ENCODE results near the gene CD38. TPM values are rescaled to one million over a fixed set of nuclear protein-coding genes. Genes with fewer than 3 reads are reported as not detected.

The CD38 gene
- total and polyA plus RNA-seq, 2 of the 13 experiments (the other 11 are each of a cell fraction or from before 2014, with no cell fraction given) = not detected

DNA sequence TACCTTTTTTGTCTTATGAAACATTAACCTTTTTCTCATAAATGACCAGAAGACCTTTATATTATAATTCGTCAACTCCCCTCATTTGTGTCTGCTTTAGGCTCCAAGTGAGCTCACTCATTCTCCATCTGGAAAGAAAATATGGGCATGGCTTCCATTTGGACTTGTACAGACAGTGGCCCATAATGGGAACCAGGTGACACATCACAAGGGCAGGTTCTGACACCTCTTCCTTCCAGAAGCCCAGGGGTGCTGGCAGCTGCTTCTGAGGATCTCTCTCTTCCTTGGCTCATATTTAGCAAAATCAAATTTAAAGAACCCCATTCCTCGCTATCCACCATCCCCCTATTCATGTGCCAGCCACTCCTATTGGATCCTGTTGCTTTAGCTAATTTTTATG lies 69.6 kb downstream of the CD38 start:
- ATAC-seq = no peak
- Histone ChIP-seq H4K20me1 (ENCODE audit: insufficient read depth, low read length) (no peaks in the 10 kb centered on the region), H3K79me2 (ENCODE audit: insufficient read depth, low read length) (no peaks in the 10 kb centered on the region), H3K9ac (ENCODE audit: insufficient read depth, low read depth, low read length) (no peak overlapping the region), H3K36me3 (replicated peaks in 1 of 2; ENCODE audit: control insufficient read depth in 1 of 2, insufficient read depth in 2 of 2, low read length in 2 of 2) (no peaks in the 10 kb centered on the region), H3K27ac (ENCODE audit: extremely low read length, insufficient read depth, low read length) (no peak overlapping the region), H3K4me2 (ENCODE audit: low read depth, low read length) (no peak overlapping the region), H3K4me1 (ENCODE audit: insufficient read depth, low read length) (no peaks in the 10 kb centered on the region), H2AFZ (ENCODE audit: low read length) (no peak overlapping the region), H3K4me3 (replicated peaks in 1 of 3; ENCODE audit: insufficient read depth in 1 of 3, low read depth in 2 of 3, low read length in 3 of 3) (no peak overlapping the region), H3K27me3 (ENCODE audit: control insufficient read depth in 1 of 2, insufficient read depth in 2 of 2, low read length in 2 of 2) (peaks cover 0 to 6% of the 10 kb centered on the region in 2 experiments; a peak in 3 of 5 replicates), H3K9me3 (ENCODE audit: low read length) (no peaks in the 10 kb centered on the region)
- DNase-seq (ENCODE audit: low spot score) = no peak
- BruUV-seq (replicated peaks) = no TSS peak
- ChIA-PET CTCF (ENCODE audit: low intra/inter-chr PET ratio, low total read pairs) (no interaction called here), POLR2A (no interaction called here)
- intact Hi-C loops (cut with micrococcal nuclease; ENCODE audit: unreplicated experiment) (no loop called here), in situ Hi-C loops (cut with HindIII; ENCODE audit: extremely low pct_ligation_motif_present, low pct_unique_long_range_greater_than_20kb) (no loop called here)
- TF ChIP-seq TP53 (CRISPR knock-in tag; conservative IDR thresholded peaks at IDR 0.05) (no peak), ZMYM4 (CRISPR knock-in tag; IDR thresholded peaks at IDR 0.05) (no peak), BHLHE40 (IDR thresholded peaks at IDR 0.05; ENCODE audit: low read length) (no peak), ZNF510 (CRISPR knock-in tag; IDR thresholded peaks at IDR 0.05; ENCODE audit: low read depth) (no peak), ZNF674 (CRISPR knock-in tag; IDR thresholded peaks at IDR 0.05; ENCODE audit: low read depth) (no peak), TBX2 (CRISPR knock-in tag; IDR thresholded peaks at IDR 0.05; ENCODE audit: borderline replicate concordance) (no peak)
- FAIRE-seq = no peak
- 4% methylated on average over 2 of the region's 2 CpGs for WGBS (ENCODE audit: low lambda C conversion rate)

DNA sequence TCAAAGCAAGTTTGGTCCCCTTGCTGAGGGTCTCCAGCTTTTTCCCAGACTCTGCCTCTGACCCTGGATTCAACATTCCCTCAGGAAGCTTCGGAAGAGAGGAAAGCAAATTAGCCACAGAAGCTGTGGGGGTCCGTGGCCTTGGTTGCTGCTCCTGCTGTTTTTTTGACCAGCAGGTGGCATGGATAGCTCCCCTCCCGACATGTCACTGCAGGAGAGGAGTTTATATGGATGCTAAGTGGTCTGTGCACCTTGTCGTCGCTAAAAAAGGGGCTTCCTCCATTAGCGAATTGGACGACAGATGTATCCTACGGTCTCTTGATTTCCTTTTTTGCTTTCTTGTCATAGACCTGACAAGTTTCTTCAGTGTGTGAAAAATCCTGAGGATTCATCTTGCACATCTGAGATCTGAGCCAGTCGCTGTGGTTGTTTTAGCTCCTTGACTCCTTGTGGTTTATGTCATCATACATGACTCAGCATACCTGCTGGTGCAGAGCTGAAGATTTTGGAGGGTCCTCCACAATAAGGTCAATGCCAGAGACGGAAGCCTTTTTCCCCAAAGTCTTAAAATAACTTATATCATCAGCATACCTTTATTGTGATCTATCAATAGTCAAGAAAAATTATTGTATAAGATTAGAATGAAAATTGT lies 70.2 kb downstream of the CD38 start:
- ATAC-seq (no peak), DNase-seq (ENCODE audit: low spot score) (no peak), FAIRE-seq (no peak)
- intact Hi-C loops (cut with micrococcal nuclease; ENCODE audit: unreplicated experiment) = no loop called here
- peaks cover 0 to 9% of the 10 kb centered on the region in 2 experiments; a peak in 3 of 5 replicates for H3K27me3 ChIP-seq (ENCODE audit: control insufficient read depth in 1 of 2, insufficient read depth in 2 of 2, low read length in 2 of 2)
- no peaks in the 10 kb centered on the region for H3K36me3 ChIP-seq (replicated peaks in 1 of 2; ENCODE audit: control insufficient read depth in 1 of 2, insufficient read depth in 2 of 2, low read length in 2 of 2)
- CTCF ChIA-PET (ENCODE audit: low intra/inter-chr PET ratio, low total read pairs) = no interaction called here
- no TSS peak for BruUV-seq (replicated peaks)
- no peak for TF ChIP-seq NR2F2 (IDR thresholded peaks at IDR 0.05; ENCODE audit: borderline replicate concordance, low read depth)
- no peak overlapping the region for H3K4me3 ChIP-seq (replicated peaks in 1 of 3; ENCODE audit: insufficient read depth in 1 of 3, low read depth in 2 of 3, low read length in 3 of 3)
- H3K4me1 ChIP-seq (ENCODE audit: insufficient read depth, low read length) = no peaks in the 10 kb centered on the region
- H3K79me2 ChIP-seq (ENCODE audit: insufficient read depth, low read length) = no peaks in the 10 kb centered on the region
- H3K9ac ChIP-seq (ENCODE audit: insufficient read depth, low read depth, low read length) = no peak overlapping the region
- POLR2A ChIA-PET = no interaction called here
- no peak overlapping the region for H3K4me2 ChIP-seq (ENCODE audit: low read depth, low read length)
- in situ Hi-C loops (cut with HindIII; ENCODE audit: extremely low pct_ligation_motif_present, low pct_unique_long_range_greater_than_20kb) = no loop called here
- H3K27ac ChIP-seq (ENCODE audit: extremely low read length, insufficient read depth, low read length) = no peak overlapping the region
- H3K9me3 ChIP-seq (ENCODE audit: low read length) = no peaks in the 10 kb centered on the region
- WGBS (ENCODE audit: low lambda C conversion rate) = 38% methylated on average over 10 of the region's 10 CpGs
- no peaks in the 10 kb centered on the region for H4K20me1 ChIP-seq (ENCODE audit: insufficient read depth, low read length)
- H2AFZ ChIP-seq (ENCODE audit: low read length) = no peak overlapping the region
